Stimulated activated CD4-positive, alpha-beta T cell treated with anti-CD3 and anti-CD28 coated beads, Interleukin-2, amount 100 ng/mL, for 4 hours (primary cell): ENCODE data around the gene TEX2.
"Not testable (repeated sequence)": the region's sequence is repeated elsewhere in the genome, so short reads cannot be mapped to it uniquely, and the experiment has no call there.

Experiments
- DNase-seq: peaks from one replicate; pipeline ENCODE4 v3.0.0-alpha.2; 2020; ENCODE audit warnings: low read depth

Gene TEX2

GRCh38 chr17:64180089-64181073, 82.7 kb downstream of the TEX2 start:
- DNase-seq = no peak

DNA sequence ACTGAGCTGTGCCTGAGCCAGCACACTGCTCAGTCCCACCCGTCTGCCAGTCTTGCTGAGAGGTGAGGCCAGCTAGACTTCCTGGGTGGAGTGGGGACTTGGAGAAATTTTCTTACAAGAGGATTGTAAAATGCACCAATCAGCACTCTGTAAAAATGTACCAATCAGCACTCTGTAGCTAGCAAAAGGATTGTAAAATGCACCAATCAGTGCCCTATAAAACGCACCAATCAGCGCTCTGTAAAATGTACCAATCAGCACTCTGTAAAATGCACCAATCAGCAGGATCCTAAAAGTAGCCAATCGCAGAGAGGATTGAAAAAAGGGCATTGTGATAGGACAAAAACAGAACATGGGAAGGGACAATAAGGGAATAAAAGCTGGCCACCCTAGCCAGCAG, 84.0 kb downstream of the TEX2 start:
- not testable (repeated sequence) for DNase-seq

- DNase-seq = no peak
Observed at GRCh38 chr17:64178011-64178825, 84.8 kb downstream of the TEX2 start.

GRCh38 chr17:64177311-64178010, 85.6 kb downstream of the TEX2 start:
- DNase-seq = no peak

DNA sequence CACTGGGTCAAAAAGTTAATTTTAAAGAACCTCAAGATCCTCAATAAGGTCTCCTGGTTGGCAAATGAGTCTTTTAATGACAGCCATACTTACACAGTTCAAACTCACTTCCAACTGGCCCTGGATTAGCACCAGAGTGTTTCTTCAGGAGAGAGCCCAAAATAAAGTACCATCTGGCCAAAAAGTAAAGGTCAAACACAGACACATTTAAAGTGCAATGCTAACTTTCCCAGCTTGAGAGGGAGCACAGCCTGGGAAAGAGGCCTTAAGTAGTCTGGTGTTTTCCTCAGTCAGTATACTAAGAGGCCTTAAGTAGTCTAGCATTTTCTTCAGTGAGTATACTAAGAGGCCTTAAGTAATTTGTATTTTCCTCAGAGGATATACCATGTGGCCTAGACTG, 86.5 kb downstream of the TEX2 start:
- DNase-seq = no peak

DNA sequence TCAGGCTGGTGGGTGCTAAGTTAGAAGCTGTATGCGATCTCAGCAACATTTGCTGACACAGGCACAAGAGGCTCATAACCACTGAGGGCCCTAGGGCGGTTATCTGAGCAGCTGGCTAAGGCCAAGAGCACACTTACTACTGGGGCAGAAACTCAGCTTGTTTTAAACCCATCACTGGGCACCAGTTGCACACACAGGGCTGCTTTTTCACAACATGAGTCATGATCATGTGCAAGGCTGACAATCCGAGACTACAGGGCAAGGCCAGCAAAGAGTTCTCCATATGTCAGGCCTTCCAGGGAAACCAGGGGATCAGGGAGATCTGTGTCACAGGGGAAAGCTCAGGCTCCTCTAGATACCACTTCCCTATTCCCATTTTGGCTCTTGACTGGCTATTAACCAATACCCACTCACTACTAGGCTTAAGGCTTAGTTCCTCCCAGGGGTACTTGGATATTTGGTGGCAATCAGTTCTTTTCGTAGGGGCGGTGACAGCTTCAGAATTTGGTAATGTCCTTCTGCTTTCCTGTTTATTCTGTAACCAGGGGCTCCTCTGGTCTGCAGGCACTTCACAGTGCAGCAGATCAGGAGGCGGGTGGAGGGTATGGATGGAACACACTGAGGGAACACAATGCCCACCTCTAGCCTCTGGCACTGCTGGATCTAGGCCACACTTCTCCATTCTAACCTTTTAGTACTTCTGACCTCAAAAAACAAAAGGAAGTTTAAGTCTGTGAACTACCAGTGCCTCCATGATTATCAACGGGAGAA, 88.2 kb downstream of the TEX2 start:
- DNase-seq = no peak

- no peak for DNase-seq
Observed at GRCh38 chr17:64173646-64174045, 89.4 kb downstream of the TEX2 start.

GRCh38 chr17:64172510-64172909, 90.5 kb downstream of the TEX2 start:
- no peak for DNase-seq

- DNase-seq = no peak
Observed at GRCh38 chr17:64171041-64171440, 92.0 kb downstream of the TEX2 start.

GRCh38 chr17:64170286-64170685, 92.8 kb downstream of the TEX2 start:
- no peak for DNase-seq

- DNase-seq = not testable (repeated sequence)
Observed at GRCh38 chr17:64167666-64168065, 95.4 kb downstream of the TEX2 start.

- no peak for DNase-seq
Observed at GRCh38 chr17:64166876-64167275, 96.2 kb downstream of the TEX2 start.

DNA sequence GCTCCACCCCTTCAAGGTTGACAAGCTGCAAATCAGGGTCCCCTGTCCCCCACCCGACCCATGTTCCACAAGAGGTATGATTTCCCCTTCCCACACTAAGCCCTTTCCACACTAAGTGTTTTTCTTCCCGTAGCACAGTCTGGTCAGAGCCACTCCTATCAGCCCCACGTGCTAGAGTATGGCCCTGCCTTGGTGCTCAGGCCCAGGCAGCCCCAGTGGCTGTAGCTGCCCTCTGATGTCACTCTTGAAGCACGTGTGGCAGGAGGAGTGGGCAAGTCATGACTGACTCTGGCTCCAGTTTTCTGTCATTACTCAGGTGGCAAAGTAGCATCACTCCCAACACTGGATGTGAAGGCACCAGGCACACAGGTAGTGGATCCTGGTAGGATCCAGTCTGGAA, 97.7 kb downstream of the TEX2 start:
- DNase-seq = no peak

- no peak for DNase-seq
Observed at GRCh38 chr17:64164596-64165285, 98.3 kb downstream of the TEX2 start.

GRCh38 chr17:64163468-64163867, 99.6 kb downstream of the TEX2 start:
- no peak for DNase-seq

DNA sequence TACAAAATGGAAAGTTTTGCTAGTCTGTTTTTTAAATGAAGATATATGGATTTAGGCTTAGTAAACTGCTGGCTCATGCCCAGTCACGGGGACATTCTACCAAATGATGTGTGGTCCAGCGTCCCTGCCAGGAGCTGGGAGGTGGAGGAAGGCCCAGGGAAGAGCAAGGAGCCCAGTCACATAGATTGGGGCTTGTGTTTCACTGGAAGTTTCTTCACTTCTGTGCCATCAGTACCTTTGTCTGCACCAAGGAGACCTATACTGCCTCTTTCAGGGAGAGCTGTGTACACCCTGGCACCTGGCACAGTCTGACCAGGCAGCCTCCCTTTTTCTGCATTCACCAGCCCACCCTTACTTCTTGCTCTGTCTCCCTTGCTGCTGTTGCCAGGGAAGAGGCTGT, 100.5 kb downstream of the TEX2 start:
- no peak for DNase-seq

DNA sequence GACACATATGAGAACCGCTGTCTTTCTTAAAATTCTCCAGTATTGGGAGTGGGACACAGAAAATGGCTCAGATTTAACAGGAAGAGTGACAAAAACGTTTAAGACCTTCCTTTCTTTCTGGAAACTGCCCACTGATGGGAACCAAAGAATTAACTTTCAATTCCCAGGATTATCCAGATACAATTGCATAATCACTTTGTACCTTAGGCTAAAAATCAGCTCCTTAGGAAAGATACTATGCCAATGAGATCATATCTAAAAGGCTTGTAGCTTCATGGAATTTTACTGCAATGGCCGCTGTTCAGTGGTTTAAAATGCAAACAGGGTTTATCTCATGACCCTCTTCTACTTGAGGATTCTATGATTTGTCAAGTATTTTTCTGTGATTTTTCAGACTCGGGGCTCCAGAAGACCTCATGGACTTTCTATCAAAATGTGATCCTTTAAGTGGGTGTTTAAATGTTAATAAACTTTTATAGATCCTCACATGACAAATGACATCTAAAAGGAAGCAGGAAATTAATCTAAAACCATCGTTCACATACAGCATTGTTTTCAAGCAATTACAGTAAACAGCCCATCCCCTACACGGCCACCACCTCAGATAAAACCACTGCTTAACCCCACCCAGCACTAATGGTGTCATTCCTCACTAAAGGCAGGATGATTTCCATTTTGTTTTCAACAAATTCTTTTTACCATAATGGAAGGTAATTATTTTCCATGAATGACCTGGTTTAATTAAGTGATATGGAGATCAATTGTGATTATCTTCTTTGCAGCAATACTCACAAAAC, 101.5 kb downstream of the TEX2 start:
- no peak for DNase-seq

DNA sequence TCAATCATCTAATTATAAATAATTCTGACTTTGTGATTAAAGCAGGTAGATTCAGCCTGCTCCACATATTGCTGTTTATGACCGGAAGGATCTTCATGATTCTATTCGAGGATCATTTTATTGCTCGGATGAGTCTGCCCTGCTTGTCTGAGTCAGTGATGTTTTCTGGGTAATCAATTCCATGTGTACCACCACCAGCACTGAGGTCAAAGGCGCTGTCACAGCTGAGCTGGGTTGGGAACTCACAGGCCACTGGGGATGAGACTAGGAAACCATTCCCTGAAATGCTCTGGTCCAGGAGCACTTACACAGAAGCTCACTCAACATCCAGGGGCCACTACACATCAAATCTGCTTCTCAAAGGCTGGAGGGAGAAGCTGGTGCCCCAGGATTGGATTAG, 102.7 kb downstream of the TEX2 start:
- no peak for DNase-seq

DNA sequence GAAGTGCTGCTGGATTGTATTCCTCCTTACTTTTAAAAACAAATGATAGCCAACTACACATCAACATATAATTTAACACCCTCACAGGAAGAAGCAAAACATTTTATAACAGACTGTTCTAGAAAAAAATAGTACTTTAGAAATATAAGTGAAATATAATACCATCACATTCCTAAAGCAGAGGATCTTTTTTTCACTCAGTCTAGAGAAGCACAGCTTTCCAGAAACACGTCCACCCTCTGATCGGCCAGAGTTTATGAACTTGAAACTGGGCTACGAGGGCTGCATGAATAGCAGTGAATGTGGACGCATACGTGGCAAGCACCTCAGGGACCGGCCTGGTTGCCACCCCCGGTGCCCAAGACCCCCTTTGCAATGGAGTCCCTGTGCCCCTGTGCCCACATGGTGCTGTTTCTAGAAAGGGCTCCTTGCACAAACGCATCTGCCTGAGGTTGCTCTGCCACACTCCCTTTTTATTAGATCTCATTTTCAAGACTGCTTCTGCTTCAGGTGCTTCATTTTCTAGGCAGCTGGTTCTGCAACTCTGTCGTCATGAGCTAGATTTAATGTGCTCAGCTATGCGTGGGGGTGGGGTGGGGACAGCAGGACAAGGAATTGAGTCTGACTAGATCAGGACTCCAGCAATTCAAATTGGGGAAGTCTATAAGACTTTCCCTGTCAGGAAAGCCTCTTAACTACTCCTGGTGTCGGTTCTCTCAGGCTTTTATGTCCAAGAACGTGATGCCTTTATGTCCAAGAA, 104.0 kb downstream of the TEX2 start:
- DNase-seq = no peak
